Epithelial cell of proximal tubule (primary cell): ENCODE data around the gene CPLANE1. TPM values are rescaled to one million over a fixed set of nuclear protein-coding genes. Genes with fewer than 3 reads are reported as not detected.
"Not testable (repeated sequence)": the region's sequence is repeated elsewhere in the genome, so short reads cannot be mapped to it uniquely, and the experiment has no call there.

ENCODE experiments used
- DNase-seq: peaks from one replicate; pipeline ENCODE4 v3.0.0-alpha.2; 2011; ENCODE audit warnings: low read depth
- H3K4me3 ChIP-seq: 2 replicates; pipeline ENCODE4 v1.5.1; 2011; ENCODE audit warnings: low read depth, mild to moderate bottlenecking, low read length
- total RNA-seq: library from RNA; depleted of rRNA; stranded (reverse); fragments of >200 nt; gene quantifications from 2 replicates; pipeline ENCODE4 v1.2.3, GENCODE V29; 2015
- TF ChIP-seq, protein P1 (sequence below): conservative IDR thresholded peaks from 2 replicates; pipeline ENCODE4 v1.5.1; 2012; ENCODE audit warnings: low read depth, mild to moderate bottlenecking, low read length

CPLANE1 gene
- total RNA-seq, 1 donor from 2014 or later = 12.5 TPM

DNA sequence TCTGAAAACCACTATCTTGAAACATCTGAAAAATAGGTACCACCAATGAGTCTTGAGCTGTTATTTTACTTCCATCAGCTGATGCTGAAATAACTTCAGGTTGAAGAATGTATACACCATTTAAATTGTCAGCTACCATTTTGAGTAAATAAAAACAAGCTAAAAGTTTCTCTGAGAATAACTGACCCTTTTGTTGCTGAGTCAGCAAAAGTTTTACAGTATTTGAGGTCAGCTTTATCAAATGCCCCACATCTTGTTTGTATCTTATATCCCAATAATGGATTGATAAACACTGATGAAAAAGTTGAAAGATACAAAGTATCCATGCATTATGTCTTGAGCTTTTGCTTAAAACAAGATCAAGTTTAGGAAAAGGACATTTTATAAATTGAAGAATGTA lies 22.8 kb downstream of the CPLANE1 start:
- DNase-seq = no peak
- H3K4me3 ChIP-seq = no peak overlapping the region
- TF ChIP-seq, protein P1, sequence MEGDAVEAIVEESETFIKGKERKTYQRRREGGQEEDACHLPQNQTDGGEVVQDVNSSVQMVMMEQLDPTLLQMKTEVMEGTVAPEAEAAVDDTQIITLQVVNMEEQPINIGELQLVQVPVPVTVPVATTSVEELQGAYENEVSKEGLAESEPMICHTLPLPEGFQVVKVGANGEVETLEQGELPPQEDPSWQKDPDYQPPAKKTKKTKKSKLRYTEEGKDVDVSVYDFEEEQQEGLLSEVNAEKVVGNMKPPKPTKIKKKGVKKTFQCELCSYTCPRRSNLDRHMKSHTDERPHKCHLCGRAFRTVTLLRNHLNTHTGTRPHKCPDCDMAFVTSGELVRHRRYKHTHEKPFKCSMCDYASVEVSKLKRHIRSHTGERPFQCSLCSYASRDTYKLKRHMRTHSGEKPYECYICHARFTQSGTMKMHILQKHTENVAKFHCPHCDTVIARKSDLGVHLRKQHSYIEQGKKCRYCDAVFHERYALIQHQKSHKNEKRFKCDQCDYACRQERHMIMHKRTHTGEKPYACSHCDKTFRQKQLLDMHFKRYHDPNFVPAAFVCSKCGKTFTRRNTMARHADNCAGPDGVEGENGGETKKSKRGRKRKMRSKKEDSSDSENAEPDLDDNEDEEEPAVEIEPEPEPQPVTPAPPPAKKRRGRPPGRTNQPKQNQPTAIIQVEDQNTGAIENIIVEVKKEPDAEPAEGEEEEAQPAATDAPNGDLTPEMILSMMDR = no peak

DNA sequence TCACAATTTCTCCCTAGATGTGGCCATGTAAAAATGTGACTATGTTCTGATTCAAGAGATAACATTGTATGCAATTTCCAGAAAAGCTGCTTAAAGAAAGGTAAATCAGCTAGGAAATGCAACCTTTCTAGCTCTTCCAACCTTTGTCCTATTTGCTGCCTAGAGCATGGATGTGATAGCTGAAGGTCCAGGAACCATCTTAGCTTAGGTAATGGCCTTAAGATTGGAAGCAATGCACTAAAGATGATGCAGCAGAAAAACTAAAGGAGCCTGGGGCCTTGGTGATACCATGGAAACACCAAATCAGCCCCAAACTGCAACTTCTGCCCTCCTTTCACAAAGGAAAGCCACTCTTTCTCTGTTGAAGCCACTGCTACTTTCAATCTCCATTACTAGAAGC lies 27.0 kb downstream of the CPLANE1 start:
- DNase-seq = no peak

DNA sequence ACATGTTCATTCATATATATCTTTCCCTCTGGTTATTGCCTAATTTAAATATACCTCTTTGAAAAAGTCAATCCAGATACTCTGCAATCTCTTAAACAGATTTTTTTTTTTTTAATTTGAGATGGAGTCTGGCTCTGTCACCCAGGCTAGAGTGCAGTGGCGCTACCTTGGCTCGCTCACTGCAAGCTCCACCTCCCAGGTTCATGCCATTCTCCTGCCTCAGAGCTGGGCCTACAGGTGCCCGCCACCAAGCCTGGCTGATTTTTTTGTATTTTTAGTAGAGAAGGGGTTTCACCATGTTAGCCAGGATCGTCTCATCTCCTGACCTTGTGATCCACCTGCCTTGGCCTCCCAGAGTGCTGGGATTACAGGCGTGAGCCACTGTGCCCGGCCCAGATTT lies 28.8 kb downstream of the CPLANE1 start:
- DNase-seq, H3K4me3 ChIP-seq: not testable (repeated sequence)

More for the DNA sequence above, 27.0 kb downstream of the CPLANE1 start:
- TF ChIP-seq, protein P1 = no peak
- no peak overlapping the region for H3K4me3 ChIP-seq

DNA sequence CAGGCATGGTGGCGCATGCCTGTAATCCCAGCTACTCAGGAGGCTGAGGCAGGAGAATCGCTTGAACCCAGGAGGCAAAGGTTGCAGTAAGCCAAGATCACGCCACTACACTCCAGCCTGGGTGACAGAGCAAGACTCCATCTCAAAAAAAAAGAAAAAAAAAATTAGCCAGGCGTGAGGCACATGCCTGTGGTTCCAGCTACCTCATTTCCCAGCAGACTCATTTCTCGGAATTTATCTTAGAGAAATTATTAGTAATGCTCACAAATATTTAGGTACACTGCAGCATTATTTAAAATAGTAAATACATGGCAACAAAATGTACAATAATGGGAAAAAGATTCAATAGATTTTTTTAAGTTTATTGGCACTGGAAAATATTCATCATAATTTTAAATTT lies 29.8 kb downstream of the CPLANE1 start:
- DNase-seq, H3K4me3 ChIP-seq: not testable (repeated sequence)

DNA sequence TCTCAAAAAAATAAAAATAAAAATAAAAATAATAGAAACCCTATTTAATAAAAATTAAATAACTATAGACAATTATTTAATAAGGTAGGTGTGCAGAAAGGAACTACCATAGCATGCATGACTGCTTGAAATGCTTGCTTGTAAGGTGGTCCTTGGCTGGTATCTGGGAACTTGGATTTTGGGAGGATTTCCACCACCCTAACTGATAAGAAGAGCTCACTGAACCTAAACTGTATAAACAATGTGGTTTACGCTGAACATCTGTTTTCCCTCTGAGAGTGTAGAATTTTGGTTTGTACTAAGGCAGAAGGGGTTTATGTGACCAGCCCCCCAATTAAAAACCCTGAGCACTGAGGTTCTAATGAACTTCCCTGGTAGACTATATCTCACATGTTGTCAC lies 31.2 kb downstream of the CPLANE1 start:
- DNase-seq = no peak
- TF ChIP-seq, protein P1 = no peak
- no peak overlapping the region for H3K4me3 ChIP-seq

DNA sequence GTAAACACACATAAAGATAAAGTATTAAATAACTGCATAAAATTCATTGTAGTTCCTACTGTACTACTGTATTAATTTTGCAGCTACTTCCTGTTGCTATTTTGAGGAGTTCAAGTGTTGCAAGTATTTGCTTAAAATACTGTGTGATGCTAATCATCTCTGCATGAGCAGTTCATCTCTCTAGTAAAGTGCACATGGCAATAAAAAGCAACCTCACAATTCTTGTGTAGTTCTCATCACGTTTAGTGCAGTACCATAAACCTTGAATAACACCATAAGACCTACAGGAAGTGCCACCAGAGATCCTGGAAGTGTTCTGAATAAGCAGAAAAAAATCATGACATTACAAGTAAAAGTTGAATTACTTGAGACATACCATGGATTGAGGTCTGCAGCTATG lies 34.6 kb downstream of the CPLANE1 start:
- no peak overlapping the region for H3K4me3 ChIP-seq
- TF ChIP-seq, protein P1 = no peak
- DNase-seq = no peak

DNA sequence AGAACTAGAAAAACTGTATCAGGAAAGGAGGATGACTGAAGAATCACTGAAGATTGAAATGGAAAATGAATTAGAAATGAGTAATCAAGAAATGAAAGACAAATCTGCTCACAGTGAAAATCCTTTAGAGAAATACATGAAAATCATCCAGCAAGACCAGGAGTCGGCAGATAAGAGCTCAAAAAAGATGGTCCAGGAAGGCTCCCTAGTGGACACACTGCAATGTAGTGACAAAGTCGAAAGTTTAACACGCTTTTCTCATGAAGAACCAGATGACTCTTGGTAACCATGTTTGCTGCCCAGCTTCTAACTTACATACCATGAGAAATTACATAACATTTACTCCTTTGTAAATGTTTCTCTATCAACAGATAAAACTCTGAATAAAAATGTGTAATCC lies 37.1 kb downstream of the CPLANE1 start:
- no peak overlapping the region for H3K4me3 ChIP-seq
- TF ChIP-seq, protein P1 = no peak
- no peak for DNase-seq

DNA sequence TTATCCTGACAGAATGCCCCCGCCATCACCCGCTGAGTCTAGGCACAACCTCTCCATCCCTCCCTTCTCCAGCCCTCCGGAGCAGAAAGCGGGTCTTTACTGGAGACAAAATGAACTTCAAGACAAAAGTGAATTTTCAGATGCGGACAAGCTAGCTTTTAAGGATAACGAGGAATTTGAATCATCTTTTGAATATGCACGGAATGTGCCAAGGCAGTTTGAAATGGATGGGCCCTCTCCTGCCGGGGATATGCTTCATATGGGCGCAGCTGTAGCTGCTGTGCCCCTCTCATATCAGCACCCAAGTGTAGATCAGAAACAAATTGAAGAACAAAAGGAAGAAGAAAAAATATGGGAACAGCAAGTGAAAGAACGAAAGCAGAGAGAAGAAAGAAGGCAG lies 37.5 kb downstream of the CPLANE1 start:
- H3K4me3 ChIP-seq = no peak overlapping the region
- TF ChIP-seq, protein P1 = no peak
- no peak for DNase-seq
